Upper lobe of right lung (tissue), 1 donor: ENCODE results near the gene SCGB1A1. TPM values are rescaled to one million over a fixed set of nuclear protein-coding genes. Genes with fewer than 3 reads are reported as not detected.

ENCODE experiments used
- ATAC-seq: fragments of 200-7000 bp; cut with Tn5 transposase; one replicate; pipeline ENCODE4 v1.9.1; 2020; ENCODE audit warnings: mild to moderate bottlenecking, moderate library complexity
- DNase-seq: peaks from one replicate; pipeline ENCODE4 v3.0.0-alpha.2; 2020
- H3K27ac ChIP-seq: fragments of 200-600 bp; one replicate; pipeline ENCODE4 v1.8.0; 2022
- H3K27me3 ChIP-seq: fragments of 200-600 bp; one replicate; pipeline ENCODE4 v1.8.0; 2022; ENCODE audit warnings: mild to moderate bottlenecking
- H3K36me3 ChIP-seq: fragments of 200-600 bp; one replicate; pipeline ENCODE4 v1.8.0; 2022
- H3K4me1 ChIP-seq: fragments of 200-600 bp; one replicate; pipeline ENCODE4 v1.8.0; 2022
- H3K4me3 ChIP-seq: fragments of 200-600 bp; one replicate; pipeline ENCODE4 v1.8.0; 2022; ENCODE audit warnings: mild to moderate bottlenecking
- H3K9me3 ChIP-seq: fragments of 200-600 bp; one replicate; pipeline ENCODE4 v1.8.0; 2022
- CTCF ChIP-seq: fragments of 200-600 bp; IDR thresholded peaks from one replicate; pipeline ENCODE4 v1.8.0; 2022; ENCODE audit warnings: antibody characterized with exemption
- intact Hi-C: fragments of 100-400 bp; cut with DNase I; formaldehyde crosslinking; loops from one replicate; pipeline ENCODE4 v1.11.0; 2022
- total RNA-seq: library from RNA; stranded (reverse); fragmentation: NEBNext Ultra II Directional; extraction: Animal tissue kit (Norgen Biotek cat#: 25700); gene quantifications from one replicate; pipeline ENCODE4 v1.2.1, GENCODE V29; 2021
- donor health status: DM: no; HTN: yes; CAD: no; lungs with severe emphysema.

SCGB1A1 gene
- total RNA-seq, 1 donor from 2014 or later: 5.4 TPM

- Histone ChIP-seq H3K4me1 (peaks cover 54% of the 10 kb centered on the region), H3K27me3 (no peaks in the 10 kb centered on the region), H3K9me3 (no peaks in the 10 kb centered on the region), H3K4me3 (no peak overlapping the region), H3K27ac (peak overlapping the region; percentile 70), H3K36me3 (no peaks in the 10 kb centered on the region)
- ATAC-seq (peak; percentile 89), DNase-seq (peak; percentile 74)
- no peak for TF ChIP-seq CTCF
- intact Hi-C loops: no loop called here
These were observed 16.4 kb upstream of the SCGB1A1 start for GRCh38 chr11:62402226-62402959.

- TF ChIP-seq CTCF: no peak
- Histone ChIP-seq H3K4me1 (peaks cover 48% of the 10 kb centered on the region), H3K9me3 (no peaks in the 10 kb centered on the region), H3K27ac (peak overlapping the region; percentile 70), H3K27me3 (no peaks in the 10 kb centered on the region), H3K4me3 (no peak overlapping the region), H3K36me3 (no peaks in the 10 kb centered on the region)
- intact Hi-C loops: no loop called here
- ATAC-seq (no peak), DNase-seq (no peak)
These were observed 15.7 kb upstream of the SCGB1A1 start for GRCh38 chr11:62402960-62403730.

GRCh38 chr11:62404435-62404834, 14.4 kb upstream of the SCGB1A1 start:
- Histone ChIP-seq H3K27ac (no peak overlapping the region), H3K4me3 (no peak overlapping the region)
- intact Hi-C loops: no loop called here

GRCh38 chr11:62404901-62405300, 13.9 kb upstream of the SCGB1A1 start:
- Histone ChIP-seq H3K4me1 (peaks cover 32% of the 10 kb centered on the region), H3K27me3 (no peaks in the 10 kb centered on the region), H3K36me3 (no peaks in the 10 kb centered on the region), H3K9me3 (no peaks in the 10 kb centered on the region), H3K27ac (no peak overlapping the region), H3K4me3 (no peak overlapping the region)
- ATAC-seq (no peak), DNase-seq (no peak)
- intact Hi-C loops: no loop called here
- TF ChIP-seq CTCF: no peak

More at GRCh38 chr11:62404435-62404834, 14.4 kb upstream of the SCGB1A1 start:
- Histone ChIP-seq H3K27me3 (no peaks in the 10 kb centered on the region), H3K4me1 (peaks cover 37% of the 10 kb centered on the region), H3K9me3 (no peaks in the 10 kb centered on the region), H3K36me3 (no peaks in the 10 kb centered on the region)
- ATAC-seq: no peak
- DNase-seq: no peak
- no peak for TF ChIP-seq CTCF

- Histone ChIP-seq H3K9me3 (no peaks in the 10 kb centered on the region), H3K4me1 (peaks cover 21% of the 10 kb centered on the region), H3K27ac (no peak overlapping the region), H3K36me3 (no peaks in the 10 kb centered on the region), H3K27me3 (no peaks in the 10 kb centered on the region), H3K4me3 (no peak overlapping the region)
- no peak for ATAC-seq
- intact Hi-C loops: no loop called here
- DNase-seq: no peak
- no peak for TF ChIP-seq CTCF
These were observed 12.8 kb upstream of the SCGB1A1 start for GRCh38 chr11:62406034-62406433.
